Bronchial epithelial cell (primary cell): ENCODE measurements around the gene UFSP1. TPM values are rescaled to one million over a fixed set of nuclear protein-coding genes. Genes with fewer than 3 reads are reported as not detected.

ENCODE experiments used
- DNase-seq: peaks from one replicate; pipeline ENCODE4 v3.0.0-alpha.2; 2010; ENCODE audit warnings: low read depth
- FAIRE-seq: peaks from 2 replicates; lab custom pipeline; 2011; peaks lifted over from hg19 to GRCh38; lab: Jason Lieb, UNC
- H3K27me3 ChIP-seq: 2 replicates; pipeline ENCODE4 v1.5.1; 2011; ENCODE audit warnings: low read length; ENCODE audit not compliant: control insufficient read depth, insufficient read depth
- H3K36me3 ChIP-seq: 2 replicates; pipeline ENCODE4 v1.5.1; 2011; ENCODE audit warnings: low read length; ENCODE audit not compliant: control insufficient read depth, insufficient read depth
- H3K4me3 ChIP-seq: 2 replicates; pipeline ENCODE4 v1.5.1; 2011; ENCODE audit warnings: mild to moderate bottlenecking, low read depth, low read length, control low read depth
- total RNA-seq: library from RNA; depleted of rRNA; stranded (reverse); fragments of >200 nt; gene quantifications from 2 replicates; pipeline ENCODE4 v1.2.1, GENCODE V29; 2014
- TF ChIP-seq, protein P1 (sequence below): IDR thresholded peaks from 2 replicates; pipeline ENCODE4 v1.5.1; 2011; ENCODE audit warnings: mild to moderate bottlenecking, moderate library complexity, low read length, control low read depth, inconsistent platforms; ENCODE audit not compliant: insufficient read depth, severe bottlenecking

UFSP1 gene
- total RNA-seq, 1 donor from 2014 or later: 4.2 TPM

DNA sequence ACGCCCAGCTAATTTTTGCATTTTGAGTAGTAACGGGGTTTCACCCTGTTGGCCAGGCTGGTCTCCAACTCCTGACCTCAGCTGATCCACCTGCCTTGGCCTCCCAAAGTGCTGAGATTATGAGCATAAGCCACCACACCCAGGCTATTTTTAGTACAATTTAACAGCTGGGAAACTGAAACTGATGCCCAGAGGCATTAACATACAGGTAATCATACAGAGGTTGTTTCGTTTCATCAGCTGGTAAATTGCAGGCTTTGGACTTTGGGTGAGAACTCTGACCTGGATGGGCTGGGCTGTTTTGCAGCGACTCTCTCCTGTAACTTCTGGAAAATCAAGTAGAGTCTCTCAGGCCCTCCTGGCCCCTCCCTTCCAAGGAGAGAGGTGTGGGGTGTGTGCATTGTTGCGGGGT lies 12.4 kb upstream of the UFSP1 start:
- FAIRE-seq (no peak), DNase-seq (no peak)
- H3K27me3 ChIP-seq: peaks cover 4% of the 10 kb centered on the region
- H3K36me3 ChIP-seq: no peaks in the 10 kb centered on the region
- H3K4me3 ChIP-seq: no peak overlapping the region
- TF ChIP-seq, protein P1, sequence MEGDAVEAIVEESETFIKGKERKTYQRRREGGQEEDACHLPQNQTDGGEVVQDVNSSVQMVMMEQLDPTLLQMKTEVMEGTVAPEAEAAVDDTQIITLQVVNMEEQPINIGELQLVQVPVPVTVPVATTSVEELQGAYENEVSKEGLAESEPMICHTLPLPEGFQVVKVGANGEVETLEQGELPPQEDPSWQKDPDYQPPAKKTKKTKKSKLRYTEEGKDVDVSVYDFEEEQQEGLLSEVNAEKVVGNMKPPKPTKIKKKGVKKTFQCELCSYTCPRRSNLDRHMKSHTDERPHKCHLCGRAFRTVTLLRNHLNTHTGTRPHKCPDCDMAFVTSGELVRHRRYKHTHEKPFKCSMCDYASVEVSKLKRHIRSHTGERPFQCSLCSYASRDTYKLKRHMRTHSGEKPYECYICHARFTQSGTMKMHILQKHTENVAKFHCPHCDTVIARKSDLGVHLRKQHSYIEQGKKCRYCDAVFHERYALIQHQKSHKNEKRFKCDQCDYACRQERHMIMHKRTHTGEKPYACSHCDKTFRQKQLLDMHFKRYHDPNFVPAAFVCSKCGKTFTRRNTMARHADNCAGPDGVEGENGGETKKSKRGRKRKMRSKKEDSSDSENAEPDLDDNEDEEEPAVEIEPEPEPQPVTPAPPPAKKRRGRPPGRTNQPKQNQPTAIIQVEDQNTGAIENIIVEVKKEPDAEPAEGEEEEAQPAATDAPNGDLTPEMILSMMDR: no peak

DNA sequence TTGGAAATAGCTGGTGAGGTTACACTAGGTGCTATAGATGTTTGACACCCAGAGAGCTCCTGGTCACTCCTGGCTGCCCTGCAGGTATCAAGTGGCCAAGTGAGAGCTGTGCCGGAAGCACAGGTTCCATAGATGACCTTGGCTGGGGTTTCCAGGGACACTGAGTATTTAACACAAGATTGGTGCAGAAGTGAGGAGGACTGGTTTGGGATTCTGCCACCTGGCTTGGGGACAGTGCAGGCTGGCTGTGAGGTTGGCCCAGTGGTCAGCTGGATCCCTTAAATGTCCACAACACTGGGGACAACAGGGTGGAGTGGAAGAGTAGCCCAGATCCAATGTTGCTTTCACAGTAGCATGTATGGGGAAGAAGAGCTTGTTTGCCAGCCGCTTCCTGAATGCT lies 11.5 kb upstream of the UFSP1 start:
- TF ChIP-seq, protein P1: no peak
- Histone ChIP-seq H3K4me3 (no peak overlapping the region), H3K27me3 (peaks cover 10% of the 10 kb centered on the region), H3K36me3 (no peaks in the 10 kb centered on the region)
- FAIRE-seq (no peak), DNase-seq (no peak)

DNA sequence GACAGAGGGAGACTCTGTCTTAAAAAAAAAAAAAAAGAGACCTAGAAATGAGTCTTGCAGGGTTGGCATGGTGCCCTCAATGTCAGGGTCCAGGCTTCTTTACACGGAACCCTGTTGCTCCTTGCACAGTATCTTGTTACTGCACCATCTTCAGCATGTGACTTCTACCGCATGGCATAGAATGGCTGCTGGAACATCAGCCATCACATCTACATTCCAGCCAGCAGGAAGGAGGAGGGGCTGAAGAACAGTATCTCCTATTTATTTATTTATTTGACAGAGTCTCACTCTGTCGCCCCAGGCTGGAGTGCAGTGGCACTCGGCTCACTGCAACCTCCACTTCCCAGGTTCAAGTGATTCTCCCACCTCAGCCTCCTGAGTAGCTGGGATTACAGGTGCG lies 9.9 kb upstream of the UFSP1 start:
- no peak for FAIRE-seq
- TF ChIP-seq, protein P1: no peak
- H3K27me3 ChIP-seq: peaks cover 11% of the 10 kb centered on the region
- DNase-seq: no peak
- no peak overlapping the region for H3K4me3 ChIP-seq
- no peaks in the 10 kb centered on the region for H3K36me3 ChIP-seq

DNA sequence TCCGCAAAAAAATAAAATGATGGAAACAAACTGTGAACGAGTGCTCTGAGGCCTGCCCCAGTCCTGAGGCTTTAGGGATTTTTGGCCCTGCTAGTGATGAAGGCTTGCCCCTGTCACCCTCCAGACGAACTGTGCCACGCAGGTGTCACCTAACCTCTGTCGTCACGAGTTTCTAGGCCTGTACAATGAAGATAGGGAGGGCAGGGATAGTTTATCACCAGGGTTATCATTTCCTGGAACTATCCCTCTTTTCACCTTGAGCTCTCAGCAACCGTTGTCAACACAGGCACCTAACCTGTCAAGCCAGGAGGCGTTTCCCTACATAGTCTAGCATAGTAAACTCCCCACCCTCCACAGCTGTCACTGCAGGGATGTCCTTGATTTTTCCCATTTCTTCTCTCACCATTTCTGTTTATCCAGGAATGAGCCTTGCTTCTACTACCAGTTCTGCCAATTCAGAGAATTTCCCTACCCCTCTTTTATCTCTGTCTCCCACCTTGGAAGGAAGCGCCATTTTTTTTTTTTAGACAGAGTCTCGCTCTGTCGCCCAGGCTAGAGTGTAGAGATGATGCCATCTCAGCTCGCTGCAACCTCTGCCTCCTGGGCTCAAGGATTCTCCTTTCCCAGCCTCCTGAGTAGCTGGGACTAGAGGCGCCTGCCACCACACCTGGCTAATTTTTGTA lies 8.4 kb upstream of the UFSP1 start:
- Histone ChIP-seq H3K27me3 (peaks cover 11% of the 10 kb centered on the region), H3K4me3 (no peak overlapping the region), H3K36me3 (no peaks in the 10 kb centered on the region)
- no peak for FAIRE-seq
- TF ChIP-seq, protein P1: no peak
- no peak for DNase-seq

DNA sequence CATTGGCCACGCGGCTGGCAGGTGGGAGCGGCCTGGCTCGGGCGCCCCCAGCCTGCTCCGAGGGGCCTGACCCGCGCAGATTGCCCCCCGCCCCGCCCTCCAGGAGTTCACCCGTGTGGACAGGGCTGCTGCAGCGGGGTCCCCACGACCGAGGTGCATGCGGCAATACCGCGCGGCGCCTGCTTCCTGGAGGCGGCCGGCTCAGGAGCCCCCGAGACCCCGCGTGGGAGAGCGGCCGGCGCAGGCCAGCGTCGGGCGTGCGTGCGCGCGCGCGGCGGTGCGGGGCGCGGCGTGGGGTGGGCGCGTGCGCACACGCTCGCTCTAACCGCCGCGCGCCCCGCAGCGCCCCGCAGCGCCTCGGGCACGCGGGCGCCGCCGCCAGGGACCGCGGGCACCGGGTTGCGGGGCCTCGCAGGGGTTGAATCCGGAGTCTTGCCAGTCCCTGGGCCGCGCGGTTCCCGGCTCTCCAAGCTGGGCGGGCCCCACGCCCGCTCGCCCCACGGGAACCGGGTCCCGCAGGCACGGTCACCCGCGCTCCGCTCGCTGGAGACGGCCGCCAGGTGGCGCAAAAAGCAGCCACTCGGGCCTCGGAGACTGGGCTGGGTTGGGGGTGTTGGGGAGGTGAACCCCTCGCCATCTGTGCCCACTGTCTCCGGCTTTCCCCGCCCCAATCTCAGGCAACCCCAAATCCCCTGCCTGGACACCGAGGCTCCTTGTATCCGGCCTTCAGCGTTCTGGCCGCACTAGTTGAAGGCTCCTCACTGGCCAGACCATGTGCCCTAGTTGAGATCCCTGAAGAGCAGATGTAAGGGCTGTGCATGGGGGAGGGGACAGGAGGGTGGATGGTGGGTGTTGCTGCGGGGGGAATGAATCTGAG lies 7.5 kb upstream of the UFSP1 start:
- DNase-seq: no peak

More for the DNA sequence above, 7.5 kb upstream of the UFSP1 start:
- Histone ChIP-seq H3K4me3 (no peak overlapping the region), H3K36me3 (no peaks in the 10 kb centered on the region), H3K27me3 (peaks cover 11% of the 10 kb centered on the region)
- TF ChIP-seq, protein P1: peak; percentile 85
- FAIRE-seq: no peak
